Smooth muscle cell (in vitro differentiated cells): ENCODE results near the gene GFRA1. TPM values are rescaled to one million over a fixed set of nuclear protein-coding genes. Genes with fewer than 3 reads are reported as not detected.

Source experiments
- DNase-seq: peaks from one replicate; lab custom pipeline; 2025; ENCODE audit not compliant: unreplicated experiment; lab: John Stamatoyannopoulos, UW
- H2AFZ ChIP-seq: fragments of 200-600 bp; sonication (generic); 2 replicates; pipeline ENCODE4 v1.6.0; 2016; ENCODE audit warnings: antibody characterized with exemption, low read depth, mild to moderate bottlenecking
- H3F3A ChIP-seq: fragments of 200-600 bp; sonication (generic); 2 replicates; pipeline ENCODE4 v1.6.0; 2017; ENCODE audit warnings: antibody characterized with exemption, low read depth
- H3K27ac ChIP-seq: fragments of 200-600 bp; sonication (generic); 2 replicates; pipeline ENCODE4 v1.5.1; 2016; ENCODE audit warnings: low read depth, mild to moderate bottlenecking
- H3K27me3 ChIP-seq: fragments of 200-600 bp; sonication (generic); 2 replicates; pipeline ENCODE4 v1.6.1; 2016; ENCODE audit warnings: low read depth, mild to moderate bottlenecking
- H3K36me3 ChIP-seq: fragments of 200-600 bp; sonication (generic); 2 replicates; pipeline ENCODE4 v1.5.1; 2016; ENCODE audit warnings: low read depth
- H3K4me1 ChIP-seq: fragments of 200-600 bp; sonication (generic); 2 replicates; pipeline ENCODE4 v1.5.1; 2016; ENCODE audit warnings: low read depth
- H3K4me2 ChIP-seq: fragments of 200-600 bp; sonication (generic); 2 replicates; pipeline ENCODE4 v1.6.0; 2016; ENCODE audit warnings: mild to moderate bottlenecking
- H3K4me3 ChIP-seq: fragments of 200-600 bp; sonication (generic); 2 replicates; pipeline ENCODE4 v1.5.1; 2016; ENCODE audit warnings: mild to moderate bottlenecking
- H3K79me2 ChIP-seq: fragments of 200-600 bp; sonication (generic); 2 replicates; pipeline ENCODE4 v1.6.0; 2016; ENCODE audit warnings: low read depth, mild to moderate bottlenecking
- H3K9ac ChIP-seq: fragments of 200-600 bp; sonication (generic); 2 replicates; pipeline ENCODE4 v1.6.0; 2016; ENCODE audit warnings: low read depth
- H3K9me3 ChIP-seq: fragments of 200-600 bp; sonication (generic); replicated peaks from 2 replicates; pipeline ENCODE4 v1.5.1; 2016; ENCODE audit warnings: low read depth
- H4K20me1 ChIP-seq: fragments of 200-600 bp; sonication (generic); 2 replicates; pipeline ENCODE4 v1.6.0; 2016; ENCODE audit warnings: low read depth
- WGBS: methylation state at CpG from one replicate; pipeline ENCODE4 v1.1.7; 2016; ENCODE audit warnings: low lambda C conversion rate; 5-methylcytosine and 5-hydroxymethylcytosine counted together
- polyA plus RNA-seq: library from polyadenylated mRNA; unstranded; fragments of >200 nt; fragmentation: Nextera tagmentation; extraction: Ambion mirVana; gene quantifications from 2 replicates; pipeline ENCODE4 v1.2.1, GENCODE V29; 2016
- total RNA-seq: library from RNA; depleted of rRNA; stranded (reverse); fragments of >200 nt; gene quantifications from 2 replicates; pipeline ENCODE4 v1.2.3, GENCODE V29; 2014
- TF ChIP-seq, protein P1 (sequence below): fragments of 200-600 bp; sonication (generic); IDR thresholded peaks from 2 replicates; pipeline ENCODE4 v1.5.1; 2017; ENCODE audit warnings: borderline replicate concordance, mild to moderate bottlenecking, antibody characterized with exemption; ENCODE audit not compliant: insufficient read depth, poor library complexity, severe bottlenecking

The GFRA1 gene
- total and polyA plus RNA-seq, 2 experiments from 2014 or later, result 1.3 to 1.9 TPM

DNA sequence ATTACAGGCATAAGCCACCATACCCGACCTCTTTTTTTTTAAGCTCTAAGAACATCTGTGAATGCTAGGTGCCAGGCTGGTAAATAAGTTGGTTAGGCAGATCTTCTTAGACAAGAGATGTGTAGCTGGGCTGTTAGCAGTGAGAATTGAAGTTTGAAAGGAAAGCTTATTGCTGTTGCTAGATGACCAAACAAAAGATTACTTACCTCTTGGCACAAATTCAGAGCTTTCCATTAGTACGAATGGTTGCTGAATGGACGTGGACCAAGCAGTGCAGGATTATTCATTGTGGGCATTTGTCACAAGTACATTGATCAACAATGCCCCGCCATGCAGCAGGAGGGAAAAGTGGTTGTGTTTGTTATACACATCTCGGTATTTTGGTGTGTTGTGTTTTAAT is 131.2 kb downstream of the GFRA1 start:
- no peak overlapping the region for H3K4me3 ChIP-seq
- TF ChIP-seq, protein P1, sequence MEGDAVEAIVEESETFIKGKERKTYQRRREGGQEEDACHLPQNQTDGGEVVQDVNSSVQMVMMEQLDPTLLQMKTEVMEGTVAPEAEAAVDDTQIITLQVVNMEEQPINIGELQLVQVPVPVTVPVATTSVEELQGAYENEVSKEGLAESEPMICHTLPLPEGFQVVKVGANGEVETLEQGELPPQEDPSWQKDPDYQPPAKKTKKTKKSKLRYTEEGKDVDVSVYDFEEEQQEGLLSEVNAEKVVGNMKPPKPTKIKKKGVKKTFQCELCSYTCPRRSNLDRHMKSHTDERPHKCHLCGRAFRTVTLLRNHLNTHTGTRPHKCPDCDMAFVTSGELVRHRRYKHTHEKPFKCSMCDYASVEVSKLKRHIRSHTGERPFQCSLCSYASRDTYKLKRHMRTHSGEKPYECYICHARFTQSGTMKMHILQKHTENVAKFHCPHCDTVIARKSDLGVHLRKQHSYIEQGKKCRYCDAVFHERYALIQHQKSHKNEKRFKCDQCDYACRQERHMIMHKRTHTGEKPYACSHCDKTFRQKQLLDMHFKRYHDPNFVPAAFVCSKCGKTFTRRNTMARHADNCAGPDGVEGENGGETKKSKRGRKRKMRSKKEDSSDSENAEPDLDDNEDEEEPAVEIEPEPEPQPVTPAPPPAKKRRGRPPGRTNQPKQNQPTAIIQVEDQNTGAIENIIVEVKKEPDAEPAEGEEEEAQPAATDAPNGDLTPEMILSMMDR, result no peak
- 90% methylated on average over 5 of the region's 5 CpGs for WGBS

DNA sequence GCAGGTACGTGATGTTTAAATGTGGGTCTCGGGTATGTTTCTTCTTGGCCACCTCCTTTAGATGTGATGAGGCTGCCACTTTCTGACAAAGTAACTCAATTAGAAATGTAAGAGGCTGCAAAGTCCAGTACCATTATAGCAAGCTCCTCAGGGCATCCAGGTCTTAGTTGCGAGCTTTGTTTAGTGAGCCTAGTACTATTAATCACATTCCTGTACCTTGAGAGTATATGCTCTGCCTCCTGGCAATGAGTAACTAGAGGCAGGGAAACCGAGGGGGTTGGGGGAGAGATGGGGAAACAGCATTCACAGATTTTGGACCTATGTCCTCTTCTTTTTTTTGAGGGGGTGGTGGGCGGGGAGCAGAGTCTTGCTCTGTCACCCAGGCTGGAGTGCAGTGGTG is 131.8 kb downstream of the GFRA1 start:
- WGBS, result 90% methylated on average over 5 of the region's 5 CpGs

More for the DNA sequence above, 131.2 kb downstream of the GFRA1 start:
- Histone ChIP-seq H3K27me3 (peaks cover 3% of the 10 kb centered on the region), H4K20me1 (no peaks in the 10 kb centered on the region), H3K9ac (no peak overlapping the region), H3K4me1 (no peaks in the 10 kb centered on the region), H3K9me3 (no peaks in the 10 kb centered on the region), H2AFZ (no peak overlapping the region), H3K27ac (no peak overlapping the region), H3F3A (no peaks in the 10 kb centered on the region), H3K36me3 (no peaks in the 10 kb centered on the region), H3K4me2 (no peak overlapping the region), H3K79me2 (no peaks in the 10 kb centered on the region)
- DNase-seq, result no peak

DNA sequence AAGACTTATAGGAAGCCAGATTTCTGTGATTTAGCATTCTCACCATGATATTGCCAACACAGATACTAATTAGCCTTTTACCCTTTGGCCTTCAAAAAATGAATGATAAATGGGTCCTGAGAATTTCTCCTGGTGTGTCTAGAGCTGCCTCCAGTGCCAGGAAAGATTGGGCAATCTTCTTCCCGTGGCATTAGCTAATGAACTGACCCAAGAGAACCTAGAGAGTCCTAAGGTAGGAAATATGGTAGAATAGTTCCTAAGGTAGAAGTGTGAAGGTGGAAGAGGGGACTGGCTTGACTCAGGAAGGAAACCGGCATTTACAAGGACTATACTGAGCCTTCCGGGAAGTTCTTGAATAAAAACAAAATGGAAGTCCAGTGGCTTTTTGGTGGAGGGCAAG is 133.1 kb downstream of the GFRA1 start:
- no peaks in the 10 kb centered on the region for H4K20me1 ChIP-seq
- WGBS, result 49% methylated on average over 3 of the region's 3 CpGs
- no peak for DNase-seq
- H2AFZ ChIP-seq, result no peak overlapping the region
- H3K4me2 ChIP-seq, result no peak overlapping the region
- TF ChIP-seq, protein P1, result no peak
- no peaks in the 10 kb centered on the region for H3K79me2 ChIP-seq
- no peaks in the 10 kb centered on the region for H3F3A ChIP-seq
- peaks cover 3% of the 10 kb centered on the region for H3K27me3 ChIP-seq
- H3K27ac ChIP-seq, result no peak overlapping the region
- no peaks in the 10 kb centered on the region for H3K36me3 ChIP-seq
- H3K9ac ChIP-seq, result no peak overlapping the region
- no peaks in the 10 kb centered on the region for H3K4me1 ChIP-seq
- no peaks in the 10 kb centered on the region for H3K9me3 ChIP-seq
- H3K4me3 ChIP-seq, result no peak overlapping the region

More for the DNA sequence above, 131.8 kb downstream of the GFRA1 start:
- Histone ChIP-seq H3K27ac (no peak overlapping the region), H3K36me3 (no peaks in the 10 kb centered on the region), H2AFZ (no peak overlapping the region), H4K20me1 (no peaks in the 10 kb centered on the region), H3K4me1 (no peaks in the 10 kb centered on the region), H3K4me2 (no peak overlapping the region), H3K79me2 (no peaks in the 10 kb centered on the region), H3K9me3 (no peaks in the 10 kb centered on the region), H3K27me3 (peaks cover 3% of the 10 kb centered on the region), H3F3A (no peaks in the 10 kb centered on the region), H3K9ac (no peak overlapping the region), H3K4me3 (no peak overlapping the region)
- no peak for DNase-seq
- TF ChIP-seq, protein P1, result no peak

DNA sequence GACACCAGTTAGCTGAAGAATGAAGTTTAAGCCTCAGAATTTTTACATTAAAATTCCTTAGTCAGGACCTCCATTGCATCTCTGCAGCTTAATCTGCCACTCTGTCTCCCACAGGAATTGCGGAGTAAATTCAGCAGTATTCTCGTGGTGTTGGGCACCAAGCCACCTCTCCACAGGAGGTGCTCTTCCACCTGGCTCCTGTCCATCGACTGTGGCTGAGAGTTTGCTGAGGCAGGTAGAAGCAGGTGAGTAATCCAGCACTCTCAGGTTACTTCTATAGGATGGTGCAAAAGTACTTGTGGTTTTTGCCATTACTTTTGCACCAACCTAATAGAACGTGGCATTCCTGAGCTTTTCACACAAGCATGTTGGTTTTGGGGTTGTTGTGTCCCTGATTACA is 134.1 kb downstream of the GFRA1 start:
- no peaks in the 10 kb centered on the region for H3K4me1 ChIP-seq
- 88% methylated on average over 4 of the region's 4 CpGs for WGBS
- TF ChIP-seq, protein P1, result no peak
- H3K36me3 ChIP-seq, result no peaks in the 10 kb centered on the region
- no peak overlapping the region for H3K4me2 ChIP-seq
- H3K9me3 ChIP-seq, result no peaks in the 10 kb centered on the region
- no peaks in the 10 kb centered on the region for H3K79me2 ChIP-seq
- no peaks in the 10 kb centered on the region for H4K20me1 ChIP-seq
- H3K9ac ChIP-seq, result no peak overlapping the region
- peaks cover 3% of the 10 kb centered on the region for H3K27me3 ChIP-seq
- no peaks in the 10 kb centered on the region for H3F3A ChIP-seq
- no peak overlapping the region for H2AFZ ChIP-seq
- no peak overlapping the region for H3K27ac ChIP-seq
- no peak for DNase-seq
- H3K4me3 ChIP-seq, result no peak overlapping the region
